Activated T-cell treated with anti-CD3 and anti-CD28 coated beads, Interleukin-2, amount 50 U/mL, for 24 hours (primary cell): ENCODE measurements around the gene TRIM8.

Experiments
- DNase-seq: peaks from one replicate; pipeline ENCODE4 v3.0.0-alpha.2; 2020
- H3K27ac Mint-ChIP-seq: 2 replicates; pipeline ENCODE4 v1.8.0; 2020; ENCODE audit warnings: mild to moderate bottlenecking, mixed read lengths
- H3K27me3 Mint-ChIP-seq: 2 replicates; pipeline ENCODE4 v1.8.0; 2020; ENCODE audit warnings: mixed read lengths
- H3K36me3 Mint-ChIP-seq: 2 replicates; pipeline ENCODE4 v1.8.0; 2020; ENCODE audit warnings: low read depth, mixed read lengths
- H3K4me1 Mint-ChIP-seq: 2 replicates; pipeline ENCODE4 v1.8.0; 2020; ENCODE audit warnings: low read depth, mixed read lengths
- H3K4me3 Mint-ChIP-seq: 2 replicates; pipeline ENCODE4 v1.8.0; 2020; ENCODE audit warnings: mild to moderate bottlenecking, moderate library complexity, mixed read lengths
- H3K9me3 Mint-ChIP-seq: 2 replicates; pipeline ENCODE4 v1.8.0; 2020; ENCODE audit warnings: mixed read lengths

The TRIM8 gene

DNA sequence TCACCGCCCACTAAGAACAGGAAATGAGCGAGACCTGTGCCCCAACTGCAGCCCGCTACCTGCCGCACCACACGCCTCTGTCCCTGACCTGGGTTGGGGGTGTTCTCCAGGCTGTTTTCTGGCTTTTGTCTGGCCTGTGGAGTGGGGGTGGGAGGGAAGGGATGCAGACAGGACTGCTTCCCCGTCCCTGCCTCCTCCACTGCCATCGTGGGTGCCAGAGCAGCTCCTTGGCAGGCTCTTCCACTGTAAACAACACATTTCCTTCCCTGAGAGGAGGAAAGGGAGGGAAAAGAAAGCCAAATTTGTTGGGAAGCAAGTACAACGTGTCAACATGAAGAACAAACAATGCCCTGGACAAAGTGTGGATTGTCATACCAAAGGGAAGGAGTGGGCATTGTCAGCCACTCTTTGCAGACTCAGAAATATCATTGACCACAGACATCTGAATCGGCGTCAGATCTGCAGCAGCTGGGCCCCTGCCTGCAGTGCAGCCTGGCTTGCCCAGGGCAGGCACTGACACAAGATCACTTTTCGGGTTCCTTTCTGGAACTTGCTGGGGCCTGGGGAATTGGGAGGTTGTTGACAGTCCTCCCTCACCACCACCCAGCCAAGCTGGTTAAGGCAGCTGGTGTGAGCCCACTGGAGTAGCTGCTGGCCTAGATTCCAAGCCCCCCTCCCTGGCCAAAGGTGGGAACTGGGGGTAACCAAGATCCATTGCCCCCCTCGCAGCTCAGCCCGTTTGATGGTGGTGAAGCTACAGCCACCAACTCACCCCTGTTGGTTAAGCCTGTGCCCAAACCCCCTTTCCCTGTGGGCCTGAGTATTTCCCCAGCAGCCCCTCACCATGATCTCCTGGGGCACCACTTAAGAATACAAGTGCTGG, 22.6 kb upstream of the TRIM8 start:
- H3K36me3 Mint-ChIP-seq = peaks cover 17% of the 10 kb centered on the region
- no peak for DNase-seq
- peaks cover 6% of the 10 kb centered on the region for H3K4me1 Mint-ChIP-seq
- no peaks in the 10 kb centered on the region for H3K9me3 Mint-ChIP-seq
- no peaks in the 10 kb centered on the region for H3K27me3 Mint-ChIP-seq
- no peak overlapping the region for H3K4me3 Mint-ChIP-seq
- peak overlapping the region; percentile 74 for H3K27ac Mint-ChIP-seq

DNA sequence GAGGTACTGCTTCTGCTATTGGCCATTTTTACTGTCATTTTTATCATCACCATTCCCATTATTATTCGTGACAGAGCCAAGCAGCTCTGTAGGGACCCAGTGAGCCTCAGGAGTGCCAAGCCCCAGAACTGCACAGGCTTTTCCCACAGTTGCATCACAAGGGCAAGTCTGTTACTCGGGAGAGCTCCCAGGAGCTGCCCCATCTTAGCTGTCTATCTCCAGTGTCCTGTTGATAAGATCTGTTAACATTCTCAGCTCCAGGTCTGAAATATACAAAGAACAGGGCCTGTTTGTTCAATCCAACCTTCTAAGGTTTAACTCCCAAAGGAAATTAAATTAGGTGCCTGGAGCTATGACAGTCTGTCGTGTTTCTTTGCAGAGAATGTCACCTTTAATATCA, 20.2 kb upstream of the TRIM8 start:
- peaks cover 2% of the 10 kb centered on the region for H3K36me3 Mint-ChIP-seq
- no peaks in the 10 kb centered on the region for H3K27me3 Mint-ChIP-seq
- H3K9me3 Mint-ChIP-seq = no peaks in the 10 kb centered on the region
- peaks cover 6% of the 10 kb centered on the region for H3K4me1 Mint-ChIP-seq
- DNase-seq = no peak
- no peak overlapping the region for H3K27ac Mint-ChIP-seq
- H3K4me3 Mint-ChIP-seq = no peak overlapping the region

DNA sequence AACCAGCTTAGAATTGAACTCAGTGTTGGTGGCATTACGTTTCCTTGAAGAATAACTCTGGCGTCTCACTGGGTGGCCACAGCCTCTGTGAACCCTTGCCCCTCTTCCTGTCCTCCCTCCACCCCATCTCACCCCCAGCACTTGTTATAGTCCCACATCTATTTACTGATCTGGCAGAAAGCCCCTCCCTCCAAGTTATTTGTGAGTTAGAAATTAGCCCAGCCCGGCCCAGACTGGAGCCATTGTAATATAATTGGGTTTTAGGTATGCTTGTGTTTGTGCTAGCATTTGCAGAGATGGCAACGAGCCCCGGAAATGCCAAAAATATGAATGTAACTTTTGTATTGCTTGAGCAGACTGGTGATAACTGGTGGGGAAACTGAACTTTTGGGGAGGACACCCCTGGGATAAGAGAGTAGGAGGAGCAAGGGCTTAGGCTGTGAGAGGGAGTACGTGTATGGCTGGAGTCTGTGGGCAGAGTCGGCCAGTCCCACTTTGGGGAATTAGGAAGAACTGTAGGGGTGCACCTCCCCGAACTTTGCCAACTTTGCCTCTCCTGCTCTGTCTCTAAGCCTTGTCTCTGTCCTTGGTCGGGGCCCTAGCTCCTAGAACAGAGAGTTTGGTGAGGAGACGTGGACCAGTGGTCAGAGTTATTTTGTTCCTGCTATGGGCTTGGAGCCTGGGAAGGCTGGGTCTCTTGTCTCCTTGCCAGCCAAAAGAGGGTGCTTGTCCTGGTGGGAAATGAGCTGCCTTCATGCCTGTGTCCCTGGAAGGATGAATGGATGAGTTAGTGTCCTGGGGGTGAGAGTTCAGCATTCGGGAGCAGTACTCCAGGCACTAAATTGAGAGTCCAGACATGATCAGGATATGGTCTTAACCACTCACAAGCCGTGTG, 19.3 kb upstream of the TRIM8 start:
- Mint-ChIP-seq H3K4me1 (peaks cover 6% of the 10 kb centered on the region), H3K4me3 (no peak overlapping the region), H3K27me3 (no peaks in the 10 kb centered on the region), H3K27ac (peak overlapping the region; percentile 44), H3K36me3 (peaks cover 3% of the 10 kb centered on the region), H3K9me3 (no peaks in the 10 kb centered on the region)
- DNase-seq = no peak

DNA sequence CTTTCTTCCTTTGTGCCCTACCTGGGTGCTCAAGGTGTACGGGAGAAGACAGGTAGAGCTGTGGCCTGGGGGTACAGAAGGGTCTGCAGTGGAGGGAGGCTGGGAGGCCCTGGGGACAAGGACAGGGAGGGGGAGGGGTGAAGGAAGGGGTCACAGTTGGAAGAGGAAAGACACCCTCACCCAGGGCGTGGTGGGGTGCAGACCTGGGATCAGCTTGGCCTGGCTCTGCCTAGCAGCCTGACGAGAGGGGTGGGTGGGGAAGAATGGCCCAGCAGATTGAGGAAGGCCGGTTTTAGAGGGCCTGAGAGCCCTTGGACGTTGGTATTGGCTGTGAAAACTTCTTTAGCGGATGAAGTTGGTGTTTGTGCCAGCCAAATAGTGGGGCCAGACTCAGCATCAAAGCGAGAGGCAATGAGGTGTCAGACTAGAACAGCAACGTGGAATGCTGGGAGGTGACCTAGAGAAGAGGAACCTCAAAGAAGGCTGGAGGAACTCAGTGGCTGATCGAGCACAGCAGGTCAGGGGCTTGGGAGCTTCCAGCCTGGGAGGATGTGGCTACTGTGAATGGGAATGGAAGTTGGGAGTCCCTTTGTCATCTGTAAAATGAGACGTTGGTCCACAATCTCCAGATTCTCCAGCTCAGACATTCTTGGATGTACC, 18.1 kb upstream of the TRIM8 start:
- peak overlapping the region; percentile 37 for H3K27ac Mint-ChIP-seq

DNA sequence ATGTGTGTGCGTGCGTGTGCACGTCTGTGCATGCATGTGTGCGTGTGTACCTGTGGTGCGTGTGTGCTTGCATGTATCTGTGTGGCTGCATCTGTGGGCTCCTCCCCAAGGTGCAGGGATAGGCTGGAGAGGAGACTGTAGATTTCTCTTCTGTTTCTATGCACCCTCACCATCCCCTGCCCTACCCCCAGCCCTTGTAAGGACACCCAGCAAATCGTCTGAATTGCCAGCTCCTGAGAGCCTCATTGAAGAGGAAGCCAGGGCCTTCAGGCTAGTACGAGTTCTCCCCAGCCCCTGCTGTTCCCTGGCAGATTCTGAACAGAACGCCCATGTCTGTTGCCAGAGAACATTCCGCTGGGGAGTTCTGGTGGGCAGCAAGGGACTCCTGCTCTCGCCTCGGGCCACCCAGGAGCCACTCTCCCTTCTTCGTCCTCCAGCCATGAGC, 17.0 kb upstream of the TRIM8 start:
- Mint-ChIP-seq H3K27me3 (no peaks in the 10 kb centered on the region), H3K27ac (peak overlapping the region; percentile 55), H3K4me1 (peaks cover 9% of the 10 kb centered on the region), H3K9me3 (no peaks in the 10 kb centered on the region), H3K36me3 (peaks cover 9% of the 10 kb centered on the region), H3K4me3 (no peak overlapping the region)
- DNase-seq = no peak

More for the DNA sequence above, 18.1 kb upstream of the TRIM8 start:
- DNase-seq = no peak
- peaks cover 5% of the 10 kb centered on the region for H3K4me1 Mint-ChIP-seq
- H3K27me3 Mint-ChIP-seq = no peaks in the 10 kb centered on the region
- H3K4me3 Mint-ChIP-seq = no peak overlapping the region
- no peaks in the 10 kb centered on the region for H3K9me3 Mint-ChIP-seq
- H3K36me3 Mint-ChIP-seq = peaks cover 9% of the 10 kb centered on the region

- DNase-seq = no peak
- peak overlapping the region; percentile 55 for H3K27ac Mint-ChIP-seq
- no peaks in the 10 kb centered on the region for H3K9me3 Mint-ChIP-seq
- H3K4me3 Mint-ChIP-seq = no peak overlapping the region
- peaks cover 14% of the 10 kb centered on the region for H3K4me1 Mint-ChIP-seq
- peaks cover 9% of the 10 kb centered on the region for H3K36me3 Mint-ChIP-seq
- H3K27me3 Mint-ChIP-seq = no peaks in the 10 kb centered on the region
Observed at GRCh38 chr10:102627736-102628293, 16.5 kb upstream of the TRIM8 start.

DNA sequence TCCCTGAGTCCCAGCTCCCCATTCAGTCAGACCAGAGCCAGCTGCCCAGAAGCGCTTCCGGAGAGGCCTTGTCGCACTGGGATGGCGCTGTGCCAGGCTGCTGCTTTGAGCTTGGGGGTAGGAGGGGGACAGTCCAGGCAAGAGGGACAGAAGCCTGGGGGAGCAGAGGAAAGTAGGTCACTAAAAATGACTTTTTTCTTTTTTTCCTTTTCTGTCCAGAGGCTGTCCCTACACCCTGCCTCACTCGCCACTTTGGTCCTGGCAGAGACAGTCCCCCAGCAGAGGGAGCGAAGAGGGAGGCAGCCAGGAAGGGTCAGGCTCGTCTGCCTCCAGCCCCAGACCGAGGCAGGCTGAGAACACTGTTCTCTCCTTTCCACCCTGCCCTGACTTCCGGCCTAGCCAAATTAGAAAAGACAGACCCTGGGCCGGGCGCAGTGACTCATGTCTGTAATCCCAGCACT, 15.8 kb upstream of the TRIM8 start:
- H3K4me3 Mint-ChIP-seq = no peak overlapping the region
- peaks cover 21% of the 10 kb centered on the region for H3K4me1 Mint-ChIP-seq
- H3K27ac Mint-ChIP-seq = no peak overlapping the region
- H3K27me3 Mint-ChIP-seq = no peaks in the 10 kb centered on the region
- H3K9me3 Mint-ChIP-seq = no peaks in the 10 kb centered on the region
- DNase-seq = no peak
- H3K36me3 Mint-ChIP-seq = peaks cover 9% of the 10 kb centered on the region

GRCh38 chr10:102629661-102630614, 14.3 kb upstream of the TRIM8 start:
- Mint-ChIP-seq H3K9me3 (no peaks in the 10 kb centered on the region), H3K27me3 (no peaks in the 10 kb centered on the region), H3K27ac (peak overlapping the region; percentile 82), H3K4me3 (no peak overlapping the region), H3K4me1 (peaks cover 35% of the 10 kb centered on the region), H3K36me3 (peaks cover 9% of the 10 kb centered on the region)
- DNase-seq = no peak

GRCh38 chr10:102630663-102631062, 13.6 kb upstream of the TRIM8 start:
- H3K27ac Mint-ChIP-seq = peak overlapping the region; percentile 82
- peaks cover 42% of the 10 kb centered on the region for H3K4me1 Mint-ChIP-seq
- H3K4me3 Mint-ChIP-seq = no peak overlapping the region
- H3K27me3 Mint-ChIP-seq = no peaks in the 10 kb centered on the region
- no peak for DNase-seq
- no peaks in the 10 kb centered on the region for H3K9me3 Mint-ChIP-seq
- peaks cover 9% of the 10 kb centered on the region for H3K36me3 Mint-ChIP-seq

- Mint-ChIP-seq H3K27me3 (no peaks in the 10 kb centered on the region), H3K4me1 (peaks cover 48% of the 10 kb centered on the region), H3K27ac (peak overlapping the region; percentile 87), H3K4me3 (no peak overlapping the region), H3K9me3 (no peaks in the 10 kb centered on the region), H3K36me3 (peaks cover 9% of the 10 kb centered on the region)
- no peak for DNase-seq
Observed at GRCh38 chr10:102631525-102632393, 12.5 kb upstream of the TRIM8 start.

GRCh38 chr10:102632394-102633111, 11.7 kb upstream of the TRIM8 start:
- H3K27ac Mint-ChIP-seq = peak overlapping the region; percentile 87
- no peaks in the 10 kb centered on the region for H3K27me3 Mint-ChIP-seq
- H3K36me3 Mint-ChIP-seq = peaks cover 8% of the 10 kb centered on the region
- H3K9me3 Mint-ChIP-seq = no peaks in the 10 kb centered on the region
- DNase-seq = no peak
- peaks cover 50% of the 10 kb centered on the region for H3K4me1 Mint-ChIP-seq
- H3K4me3 Mint-ChIP-seq = no peak overlapping the region

DNA sequence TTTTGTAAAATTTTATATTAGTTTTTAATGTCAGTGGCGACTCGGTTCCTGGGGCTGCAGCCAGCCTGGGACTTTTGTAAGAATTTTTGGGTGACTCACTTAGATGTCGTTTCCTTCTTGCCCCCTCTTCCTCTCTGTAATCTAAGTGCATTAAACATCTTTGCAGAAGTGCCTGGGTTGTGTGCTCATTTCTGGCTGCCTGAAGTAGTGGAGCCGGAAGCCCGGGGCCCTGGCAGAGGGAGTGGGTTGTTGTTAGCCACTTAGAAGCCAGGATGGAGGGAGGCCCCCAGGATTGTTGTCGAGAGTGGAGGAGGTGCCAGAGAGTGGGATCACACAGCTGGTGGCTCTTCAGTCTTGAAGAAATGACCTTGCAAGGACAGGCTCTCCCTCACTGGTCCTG, 11.0 kb upstream of the TRIM8 start:
- peaks cover 8% of the 10 kb centered on the region for H3K36me3 Mint-ChIP-seq
- H3K27ac Mint-ChIP-seq = peak overlapping the region; percentile 87
- H3K4me3 Mint-ChIP-seq = peak overlapping the region; percentile 36
- peaks cover 50% of the 10 kb centered on the region for H3K4me1 Mint-ChIP-seq
- no peaks in the 10 kb centered on the region for H3K27me3 Mint-ChIP-seq
- DNase-seq = peak; percentile 55
- no peaks in the 10 kb centered on the region for H3K9me3 Mint-ChIP-seq
